Measurements from ENCODE around the gene MIA3. TPM values are rescaled to one million over a fixed set of nuclear protein-coding genes. Genes with fewer than 3 reads are reported as not detected.

Gene MIA3
- total RNA-seq, 1 donor, result 81.0 TPM

DNA sequence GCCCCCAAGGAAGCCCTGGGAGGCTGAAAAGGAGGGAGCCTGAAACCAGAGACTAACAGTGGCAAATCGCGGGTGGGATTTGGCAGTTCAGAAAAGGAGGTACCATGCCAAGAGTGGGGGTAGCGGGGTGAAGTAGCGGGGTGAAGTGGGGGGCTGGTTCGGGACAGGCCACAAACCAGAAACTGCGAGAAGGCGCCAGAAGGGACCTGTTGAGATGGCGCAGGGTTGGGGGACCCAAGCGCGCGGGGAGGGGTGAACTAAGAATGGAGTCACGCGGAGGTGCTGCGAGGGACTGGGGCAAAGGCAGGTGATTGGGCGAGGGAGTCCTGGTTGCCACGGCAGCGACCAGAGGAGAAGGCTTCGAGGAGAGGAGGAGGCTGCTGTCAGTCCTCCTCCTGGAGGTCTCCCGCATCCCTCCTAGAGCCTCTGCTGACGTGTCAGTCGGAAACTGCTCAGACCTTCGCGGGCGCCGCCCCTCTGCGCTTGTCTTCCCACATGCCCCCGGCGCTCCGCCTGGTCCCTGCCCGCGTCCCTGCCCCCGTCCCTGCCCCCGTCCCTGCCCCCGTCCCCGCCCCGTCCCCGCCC lies 438 bp upstream of the MIA3 start:
- peak overlapping the region; percentile 66 for H3K4me3 ChIP-seq (ENCODE audit: low read depth, low read length)
- TF ChIP-seq, protein P1, sequence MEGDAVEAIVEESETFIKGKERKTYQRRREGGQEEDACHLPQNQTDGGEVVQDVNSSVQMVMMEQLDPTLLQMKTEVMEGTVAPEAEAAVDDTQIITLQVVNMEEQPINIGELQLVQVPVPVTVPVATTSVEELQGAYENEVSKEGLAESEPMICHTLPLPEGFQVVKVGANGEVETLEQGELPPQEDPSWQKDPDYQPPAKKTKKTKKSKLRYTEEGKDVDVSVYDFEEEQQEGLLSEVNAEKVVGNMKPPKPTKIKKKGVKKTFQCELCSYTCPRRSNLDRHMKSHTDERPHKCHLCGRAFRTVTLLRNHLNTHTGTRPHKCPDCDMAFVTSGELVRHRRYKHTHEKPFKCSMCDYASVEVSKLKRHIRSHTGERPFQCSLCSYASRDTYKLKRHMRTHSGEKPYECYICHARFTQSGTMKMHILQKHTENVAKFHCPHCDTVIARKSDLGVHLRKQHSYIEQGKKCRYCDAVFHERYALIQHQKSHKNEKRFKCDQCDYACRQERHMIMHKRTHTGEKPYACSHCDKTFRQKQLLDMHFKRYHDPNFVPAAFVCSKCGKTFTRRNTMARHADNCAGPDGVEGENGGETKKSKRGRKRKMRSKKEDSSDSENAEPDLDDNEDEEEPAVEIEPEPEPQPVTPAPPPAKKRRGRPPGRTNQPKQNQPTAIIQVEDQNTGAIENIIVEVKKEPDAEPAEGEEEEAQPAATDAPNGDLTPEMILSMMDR (IDR thresholded peaks at IDR 0.05; ENCODE audit: insufficient read depth, low read length), result no peak
- peak; percentile 98 for DNase-seq (ENCODE audit: low read depth)

DNA sequence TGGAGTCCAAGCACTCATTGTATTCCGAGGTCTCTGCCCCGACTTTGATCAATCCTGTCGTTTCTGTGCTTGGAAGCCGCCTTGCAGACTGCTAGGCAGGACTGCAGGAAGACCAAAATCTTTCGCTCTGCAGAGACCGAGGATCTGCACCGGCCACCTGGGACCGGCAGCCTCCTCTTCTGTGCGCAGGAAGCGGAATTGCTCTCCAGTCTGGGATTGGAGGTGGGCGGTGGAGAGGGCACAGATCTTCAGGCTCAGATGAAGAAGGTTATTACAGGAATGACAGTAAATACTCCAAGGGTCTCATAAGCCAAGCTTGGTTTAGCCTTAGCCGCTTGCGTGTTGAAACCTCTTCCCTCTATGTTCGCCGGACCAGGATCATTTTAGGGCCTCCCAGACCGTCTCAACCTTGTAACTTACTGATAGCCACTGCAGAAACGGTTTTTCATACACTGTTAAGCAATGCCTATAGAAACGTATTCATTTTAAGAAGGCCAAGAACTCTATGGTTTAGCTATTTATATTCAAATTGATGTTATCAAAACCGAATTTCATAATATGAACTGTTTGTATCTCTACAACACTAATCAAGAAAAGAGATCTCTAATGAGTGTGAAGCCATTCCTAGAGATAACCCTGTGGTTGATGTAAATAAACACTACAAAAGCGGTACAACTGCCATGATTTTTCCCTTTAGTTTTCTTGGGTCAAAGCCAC lies 1.1 kb downstream of the MIA3 start:
- peak; percentile 44 for DNase-seq (ENCODE audit: low read depth)
- TF ChIP-seq, protein P1 (IDR thresholded peaks at IDR 0.05; ENCODE audit: insufficient read depth, low read length), result no peak
- H3K4me3 ChIP-seq (ENCODE audit: low read depth, low read length), result peak overlapping the region; percentile 82

DNA sequence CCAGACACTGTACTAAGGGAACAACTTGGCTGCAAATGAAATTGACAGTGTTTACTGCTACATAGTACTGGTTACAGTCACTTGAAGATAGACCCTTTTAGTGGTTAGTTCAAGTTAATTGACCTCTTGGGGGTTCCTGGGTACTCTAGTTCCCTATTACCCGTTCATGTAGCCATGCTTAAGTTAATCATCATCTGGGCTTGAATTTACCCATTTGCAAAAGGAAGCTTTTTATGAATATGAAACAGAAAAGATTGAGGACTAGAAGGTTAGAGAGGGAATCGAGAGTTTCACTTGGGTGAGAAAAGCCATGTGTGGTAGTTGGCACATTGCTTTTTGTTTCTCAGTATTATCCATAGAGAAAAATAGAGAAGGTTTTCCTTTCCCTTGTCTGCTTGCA lies 2.7 kb downstream of the MIA3 start:
- DNase-seq (ENCODE audit: low read depth), result no peak
- no peak overlapping the region for H3K4me3 ChIP-seq (ENCODE audit: low read depth, low read length)
- TF ChIP-seq, protein P1 (IDR thresholded peaks at IDR 0.05; ENCODE audit: insufficient read depth, low read length), result no peak

DNA sequence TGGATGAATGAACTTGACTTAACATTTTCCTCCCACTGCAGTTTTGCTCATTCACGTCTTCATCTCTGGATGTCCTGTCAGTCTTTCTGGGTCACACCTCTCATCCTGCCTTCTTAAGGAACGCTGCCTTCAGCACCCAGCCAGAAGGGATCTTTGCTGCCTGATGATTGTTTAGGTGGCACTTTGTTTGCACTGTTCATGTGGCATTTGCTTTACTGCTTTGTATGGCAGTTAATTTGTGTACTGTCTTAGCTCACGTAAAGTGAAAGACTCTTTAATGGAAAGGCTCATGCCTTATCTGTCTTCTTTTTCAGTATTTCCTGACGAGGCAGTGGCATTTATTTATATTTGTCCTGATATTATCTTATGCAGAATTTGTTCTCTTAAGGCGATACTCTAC lies 4.9 kb downstream of the MIA3 start:
- DNase-seq (ENCODE audit: low read depth), result no peak
- H3K4me3 ChIP-seq (ENCODE audit: low read depth, low read length), result no peak overlapping the region
- TF ChIP-seq, protein P1 (IDR thresholded peaks at IDR 0.05; ENCODE audit: insufficient read depth, low read length), result no peak

DNA sequence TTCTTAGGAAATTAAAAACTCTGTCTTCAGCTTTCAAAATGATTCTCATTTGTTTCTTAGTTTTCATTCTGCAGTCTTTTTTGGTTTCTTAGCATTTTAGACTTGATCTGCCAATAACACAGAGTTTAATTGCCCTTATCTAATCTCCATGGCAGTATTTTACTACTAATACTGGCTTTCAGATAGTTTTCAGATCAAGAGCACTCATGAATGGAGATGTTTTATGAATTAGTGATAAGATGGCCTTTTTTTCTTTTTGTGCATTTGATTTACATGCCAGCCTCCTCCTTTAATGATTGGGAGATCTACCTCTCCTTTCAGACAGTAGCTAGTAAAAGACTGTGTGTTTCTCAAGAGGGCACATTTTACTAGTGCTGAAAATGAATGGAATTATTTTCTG lies 5.6 kb downstream of the MIA3 start:
- H3K4me3 ChIP-seq (ENCODE audit: low read depth, low read length), result no peak overlapping the region
- no peak for DNase-seq (ENCODE audit: low read depth)
- TF ChIP-seq, protein P1 (IDR thresholded peaks at IDR 0.05; ENCODE audit: insufficient read depth, low read length), result no peak

DNA sequence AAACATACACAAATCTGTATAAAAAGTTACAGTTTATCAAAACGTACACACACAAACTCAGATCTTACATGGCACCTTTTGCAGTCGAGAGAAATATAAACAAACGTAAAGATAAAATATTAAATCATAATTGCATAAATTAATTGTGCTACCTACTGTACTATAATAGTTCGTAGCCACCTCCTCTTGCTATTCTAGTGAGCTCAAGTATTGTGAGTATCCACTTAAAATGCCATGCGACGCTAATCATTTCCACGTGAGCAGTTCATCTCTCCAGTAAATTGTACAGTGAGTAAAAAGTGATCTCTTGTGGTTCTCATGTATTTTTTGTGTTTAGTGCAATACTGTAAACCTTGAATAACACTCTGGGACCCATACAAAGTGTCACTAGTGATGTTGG lies 6.3 kb downstream of the MIA3 start:
- no peak overlapping the region for H3K4me3 ChIP-seq (ENCODE audit: low read depth, low read length)
- TF ChIP-seq, protein P1 (IDR thresholded peaks at IDR 0.05; ENCODE audit: insufficient read depth, low read length), result no peak
- no peak for DNase-seq (ENCODE audit: low read depth)

Measured in fibroblast of the aortic adventitia (primary cell).